Peyer's patch (tissue), 4 donors: Measurements from ENCODE around the gene ZMIZ1. TPM values are rescaled to one million over a fixed set of nuclear protein-coding genes. Genes with fewer than 3 reads are reported as not detected.

Experiments used
- DNase-seq, 3 donors: peaks; one replicate each; pipeline ENCODE4 v3.0.0-alpha.2; 2017 to 2019
- H3K27ac ChIP-seq, 4 donors: fragments of 200-600 bp; sonication (generic); one replicate each; pipeline ENCODE4 v1.5.1; 2016 to 2019
- H3K27me3 ChIP-seq, 2 donors: fragments of 200-600 bp; sonication (generic); one replicate each; pipeline ENCODE4 v1.5.1; 2019
- H3K36me3 ChIP-seq, 3 donors: fragments of 200-600 bp; sonication (generic); one replicate each; pipeline ENCODE4 v1.5.1; 2016 to 2019
- H3K4me1 ChIP-seq, 4 donors: fragments of 200-600 bp; sonication (generic); one replicate each; pipeline ENCODE4 v1.5.1; 2016 to 2019
- H3K4me3 ChIP-seq, 4 donors: fragments of 200-600 bp; sonication (generic); 1 replicate in 3 of 4; 2 replicates in 1 of 4; pipeline ENCODE4 v1.5.1; 2016 to 2019; ENCODE audit warnings: mild to moderate bottlenecking in 1 of 4
- H3K9me3 ChIP-seq, 4 donors: fragments of 200-600 bp; sonication (generic); one replicate each; pipeline ENCODE4 v1.5.1; 2016 to 2019; ENCODE audit warnings: mild to moderate bottlenecking in 1 of 4
- POLR2A ChIP-seq, 2 donors: fragments of 450-650 bp; IDR thresholded peaks; one replicate each; pipeline ENCODE4 v1.5.1; 2017; ENCODE audit warnings: antibody characterized with exemption in 2 of 2, mild to moderate bottlenecking in 2 of 2, moderate library complexity in 2 of 2
- total RNA-seq, 4 donors: library from RNA; depleted of rRNA; stranded (reverse); fragments of >200 nt; gene quantifications; one replicate each; pipeline ENCODE4 v1.1.0, GENCODE V29; 2016
- TF ChIP-seq, protein P1 (sequence below), 6 experiments: fragments of 450-650 bp in 4 of 6; fragments of 200-600 bp in 2 of 6; sonication (generic) in 1 of 6; IDR thresholded peaks; one replicate each; pipeline ENCODE4 v1.5.1; 2017 to 2019; ENCODE audit warnings: antibody characterized with exemption in 6 of 6, mild to moderate bottlenecking in 3 of 6, moderate library complexity in 1 of 6

Gene ZMIZ1
- total RNA-seq, 4 donors from 2014 or later: 40.4 to 86.7 (median 73.2) TPM

DNA sequence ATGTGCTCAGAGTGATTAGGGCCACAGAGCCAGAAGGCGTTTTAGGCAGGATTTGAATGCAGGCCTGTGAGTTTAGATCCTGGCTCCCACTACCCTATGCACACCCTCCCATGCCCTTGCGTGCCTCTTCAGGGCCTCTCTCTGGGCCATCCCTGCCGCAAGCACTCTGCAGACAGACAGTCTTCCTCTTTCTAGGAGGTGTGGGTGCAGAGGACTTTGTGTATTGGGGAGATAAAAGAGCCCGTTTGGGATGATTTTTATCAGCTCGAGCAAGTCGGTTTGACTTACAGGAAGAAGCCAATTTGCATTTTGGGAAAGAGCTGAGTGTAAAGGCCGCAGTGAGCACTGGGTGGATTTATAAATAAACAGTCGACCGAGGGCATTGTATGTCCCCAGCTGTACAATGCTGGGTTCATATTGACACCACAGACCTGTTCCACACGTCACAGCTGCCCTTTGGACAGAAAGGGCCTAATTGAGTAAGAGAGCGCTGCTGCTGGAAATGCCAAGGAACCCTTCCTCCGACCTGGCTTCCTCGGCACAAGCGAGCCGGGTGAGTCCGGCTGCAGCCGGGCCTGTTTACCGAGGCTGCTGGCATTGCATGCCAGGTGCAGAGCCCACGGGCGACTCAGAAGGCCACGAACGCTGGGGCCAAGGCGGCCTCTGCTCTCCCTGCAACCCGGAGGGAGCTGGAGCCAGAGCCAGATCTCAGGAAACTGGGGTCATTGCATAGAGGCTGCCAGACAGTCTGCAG lies 25.1 kb downstream of the ZMIZ1 start:
- Histone ChIP-seq H3K27ac (peak overlapping the region; percentile 58 to 94 (median 80)), H3K36me3 (no peaks in the 10 kb centered on the region), H3K9me3 (no peaks in the 10 kb centered on the region), H3K4me3 (no peak overlapping the region), H3K27me3 (no peaks in the 10 kb centered on the region), H3K4me1 (peaks cover 0 to 94% (median 17%) of the 10 kb centered on the region in 4 donors)
- DNase-seq: peak; percentile 33 to 92 (median 87)
- TF ChIP-seq POLR2A (IDR thresholded peaks at IDR 0.05): peak in 1 of 2 donors; percentile 63
- TF ChIP-seq, protein P1, sequence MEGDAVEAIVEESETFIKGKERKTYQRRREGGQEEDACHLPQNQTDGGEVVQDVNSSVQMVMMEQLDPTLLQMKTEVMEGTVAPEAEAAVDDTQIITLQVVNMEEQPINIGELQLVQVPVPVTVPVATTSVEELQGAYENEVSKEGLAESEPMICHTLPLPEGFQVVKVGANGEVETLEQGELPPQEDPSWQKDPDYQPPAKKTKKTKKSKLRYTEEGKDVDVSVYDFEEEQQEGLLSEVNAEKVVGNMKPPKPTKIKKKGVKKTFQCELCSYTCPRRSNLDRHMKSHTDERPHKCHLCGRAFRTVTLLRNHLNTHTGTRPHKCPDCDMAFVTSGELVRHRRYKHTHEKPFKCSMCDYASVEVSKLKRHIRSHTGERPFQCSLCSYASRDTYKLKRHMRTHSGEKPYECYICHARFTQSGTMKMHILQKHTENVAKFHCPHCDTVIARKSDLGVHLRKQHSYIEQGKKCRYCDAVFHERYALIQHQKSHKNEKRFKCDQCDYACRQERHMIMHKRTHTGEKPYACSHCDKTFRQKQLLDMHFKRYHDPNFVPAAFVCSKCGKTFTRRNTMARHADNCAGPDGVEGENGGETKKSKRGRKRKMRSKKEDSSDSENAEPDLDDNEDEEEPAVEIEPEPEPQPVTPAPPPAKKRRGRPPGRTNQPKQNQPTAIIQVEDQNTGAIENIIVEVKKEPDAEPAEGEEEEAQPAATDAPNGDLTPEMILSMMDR (IDR thresholded peaks at IDR 0.05): peak in 2 of 6 experiments; percentile 1 to 8

DNA sequence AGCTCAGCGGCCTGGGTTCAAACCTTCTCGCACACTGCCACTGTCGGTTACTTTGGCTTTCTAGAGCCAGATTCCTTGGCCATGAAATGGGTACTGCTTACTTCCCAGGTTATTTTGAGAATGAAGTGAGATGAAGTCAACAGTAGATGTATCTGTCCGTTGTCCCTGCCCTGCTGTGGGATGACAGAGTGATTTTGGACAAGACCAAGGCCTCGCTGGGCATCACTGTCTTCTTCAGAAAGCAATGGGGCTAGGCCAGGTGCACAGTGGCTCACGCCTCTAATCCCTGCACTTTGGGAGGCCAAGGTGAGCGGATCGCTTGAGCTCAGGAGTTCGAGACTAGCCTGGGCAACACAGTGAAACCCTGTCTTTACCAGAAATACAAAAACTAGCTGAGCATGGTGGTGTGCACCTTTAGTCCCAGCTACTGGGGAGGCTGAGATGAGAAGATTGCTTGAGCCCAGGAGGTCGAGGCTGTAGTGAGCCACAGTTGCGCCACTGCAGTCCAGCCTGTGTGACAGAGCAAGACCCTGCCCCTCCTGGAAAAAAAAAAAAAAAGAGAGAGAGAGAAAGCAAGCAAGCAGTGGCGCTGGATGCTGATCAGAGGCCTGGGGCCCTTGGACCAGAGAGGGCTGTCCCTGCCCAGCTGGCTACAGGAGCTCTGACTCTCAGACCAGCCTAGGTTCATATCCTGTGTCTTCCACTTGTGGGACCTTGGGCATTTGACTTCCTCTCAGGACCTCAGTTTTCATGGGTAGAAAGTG lies 25.8 kb downstream of the ZMIZ1 start:
- Histone ChIP-seq H3K9me3 (no peaks in the 10 kb centered on the region), H3K36me3 (no peaks in the 10 kb centered on the region), H3K27ac (peak overlapping the region; percentile 58 to 94 (median 80)), H3K4me3 (no peak overlapping the region), H3K27me3 (no peaks in the 10 kb centered on the region), H3K4me1 (peaks cover 0 to 96% (median 17%) of the 10 kb centered on the region in 4 donors)
- TF ChIP-seq, protein P1 (IDR thresholded peaks at IDR 0.05): no peak
- no peak for TF ChIP-seq POLR2A (IDR thresholded peaks at IDR 0.05)
- no peak for DNase-seq

DNA sequence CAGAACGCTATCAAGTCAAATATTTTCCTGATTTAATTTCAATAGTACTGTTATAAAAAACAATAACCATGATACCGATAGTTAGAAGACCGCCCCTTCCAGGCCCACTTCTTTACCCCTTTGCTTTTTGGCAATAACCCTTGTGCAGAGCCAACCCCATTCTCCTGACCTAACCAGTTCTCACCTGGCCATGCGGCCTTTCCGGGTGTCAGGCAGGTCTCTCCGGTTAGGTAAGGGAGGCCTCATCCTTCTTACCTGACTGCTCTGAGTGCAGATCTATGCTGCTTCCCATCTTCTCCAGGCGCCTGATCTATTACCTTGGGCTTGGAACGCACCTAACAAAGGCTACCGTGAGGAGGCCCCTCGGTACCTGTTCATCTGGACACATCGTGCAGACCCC lies 26.6 kb downstream of the ZMIZ1 start:
- H3K4me3 ChIP-seq: no peak overlapping the region
- H3K4me1 ChIP-seq: peaks cover 0 to 95% (median 17%) of the 10 kb centered on the region in 4 donors
- no peaks in the 10 kb centered on the region for H3K27me3 ChIP-seq
- DNase-seq: no peak
- TF ChIP-seq, protein P1 (IDR thresholded peaks at IDR 0.05): no peak
- H3K36me3 ChIP-seq: no peaks in the 10 kb centered on the region
- H3K9me3 ChIP-seq: no peaks in the 10 kb centered on the region
- H3K27ac ChIP-seq: peak overlapping the region in 3 of 4 donors; percentile 68 to 94 (median 92)

DNA sequence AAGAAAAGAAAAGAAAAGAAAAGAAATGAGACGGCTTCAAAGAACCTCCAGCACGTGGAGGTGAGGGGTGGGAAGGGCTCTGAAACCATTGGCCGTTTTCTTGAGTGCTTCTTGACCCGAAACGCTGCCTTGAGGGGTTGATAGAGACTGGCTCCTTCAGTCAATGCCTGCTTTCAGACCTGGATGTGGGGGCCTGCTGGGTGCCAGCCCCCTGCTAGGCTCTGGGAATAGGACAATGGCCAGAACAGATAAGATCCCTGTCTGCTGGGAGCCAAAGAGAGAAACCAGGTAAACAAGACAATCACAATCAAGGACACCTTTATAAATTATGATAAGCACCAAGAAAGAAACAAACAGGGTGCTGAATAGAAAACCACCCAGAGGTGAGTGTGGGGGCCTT lies 27.7 kb downstream of the ZMIZ1 start:
- H3K27ac ChIP-seq: peak overlapping the region in 1 of 4 donors; percentile 40

More for the DNA sequence above, 27.7 kb downstream of the ZMIZ1 start:
- Histone ChIP-seq H3K4me3 (no peak overlapping the region), H3K36me3 (no peaks in the 10 kb centered on the region), H3K9me3 (no peaks in the 10 kb centered on the region), H3K27me3 (no peaks in the 10 kb centered on the region), H3K4me1 (peaks cover under 1 to 95% (median 19%) of the 10 kb centered on the region in 4 donors)
- TF ChIP-seq, protein P1 (IDR thresholded peaks at IDR 0.05): no peak
- no peak for TF ChIP-seq POLR2A (IDR thresholded peaks at IDR 0.05)
- DNase-seq: no peak
